ENCODE data around the gene METTL23. TPM values are rescaled to one million over a fixed set of nuclear protein-coding genes. Genes with fewer than 3 reads are reported as not detected.

METTL23 gene, protein sequence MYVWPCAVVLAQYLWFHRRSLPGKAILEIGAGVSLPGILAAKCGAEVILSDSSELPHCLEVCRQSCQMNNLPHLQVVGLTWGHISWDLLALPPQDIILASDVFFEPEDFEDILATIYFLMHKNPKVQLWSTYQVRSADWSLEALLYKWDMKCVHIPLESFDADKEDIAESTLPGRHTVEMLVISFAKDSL
- total RNA-seq (10 to 100 TPM; 35.4 to 37.8 TPM), total RNA-seq (9.3 to 39.4 (median 21.4) reads per million in 172 experiments)
- polyA plus RNA-seq (2013, experiment 1 of 2): 62.3 TPM
- polyA plus RNA-seq (2013, experiment 2 of 2): 55.9 TPM

DNA sequence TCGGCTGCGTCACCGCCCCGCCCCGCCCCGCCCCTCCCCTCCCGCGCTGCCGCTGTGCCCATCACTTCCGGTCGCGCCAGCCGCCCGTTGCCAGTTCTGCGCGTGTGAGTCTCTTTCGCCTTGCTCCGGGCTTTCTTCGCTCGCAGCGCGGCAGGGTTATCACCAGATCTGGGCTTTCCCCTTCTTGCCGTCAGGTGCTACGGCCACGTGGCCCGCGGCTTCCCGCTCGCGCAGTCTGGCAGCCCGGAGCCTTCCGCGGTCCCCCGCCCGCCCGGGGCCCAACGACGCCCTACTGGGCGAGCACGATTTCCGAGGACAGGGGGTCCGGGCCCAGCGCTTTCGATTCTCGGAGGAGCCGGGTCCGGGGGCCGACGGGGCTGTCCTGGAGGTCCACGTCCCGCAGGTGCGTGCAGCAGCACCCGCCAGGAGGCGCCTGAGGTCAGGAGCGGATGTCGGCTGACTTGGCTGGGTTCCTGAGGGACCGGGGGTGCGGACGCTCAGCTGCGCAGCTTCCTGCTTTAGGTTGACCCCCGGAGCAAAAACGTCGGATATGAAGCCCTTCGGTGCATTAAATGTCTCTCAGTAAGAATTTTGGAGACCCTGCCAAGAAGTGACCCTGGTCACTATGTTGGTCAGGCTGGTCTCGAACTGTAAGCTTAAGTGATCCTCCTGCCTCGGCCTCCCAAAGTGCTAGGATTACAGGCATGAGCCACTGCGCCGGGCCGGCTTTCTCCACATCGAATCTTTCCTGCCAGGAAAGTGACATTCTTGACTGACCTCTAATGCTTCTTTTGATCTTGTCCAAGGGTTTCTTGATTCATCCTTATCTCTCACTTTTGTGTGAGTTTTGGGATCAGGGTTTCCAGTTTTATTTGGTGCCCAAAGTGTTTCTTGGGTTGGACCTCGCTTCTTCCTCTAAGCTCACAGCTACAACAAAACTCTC, at the start of gene METTL23:
TSS of gene METTL23 (plus strand) at position 64 of the 943 bp plus-strand sequence. CDS start 2,872 bp downstream, outside the sequence.
- Histone ChIP-seq H3K9me3 (ENCODE audit: control insufficient read depth in 1 of 2, insufficient read depth in 1 of 2, low read length in 2 of 2) (no peaks in the 10 kb centered on the region), H3K4me3 (ENCODE audit: low read length) (peak within 1 kb of the TSS; percentile 77), H3K27me3 (ENCODE audit: control insufficient read depth in 1 of 2, insufficient read depth in 2 of 2, low read length in 2 of 2) (no peaks in the 10 kb centered on the region), H3K36me3 (ENCODE audit: insufficient read depth, low read length) (peaks cover 58% of the 10 kb centered on the region), H3K4me1 (ENCODE audit: insufficient read depth, low read length) (peaks cover 83% of the 10 kb centered on the region), H3K27ac (ENCODE audit: low read depth in 1 of 2, low read length in 2 of 2) (peak within 1 kb of the TSS; percentile 93 to 97)
- Mint-ChIP-seq H3K27ac (peak within 1 kb of the TSS; percentile 99), H3K36me3 (ENCODE audit: low read depth) (peaks cover 78% of the 10 kb centered on the region), H3K4me3 (peak within 1 kb of the TSS; percentile 100), H3K9me3 (no peaks in the 10 kb centered on the region), H3K4me1 (ENCODE audit: low read depth) (peaks cover 51% of the 10 kb centered on the region), H3K27me3 (no peaks in the 10 kb centered on the region)
- TF ChIP-seq, protein P1, sequence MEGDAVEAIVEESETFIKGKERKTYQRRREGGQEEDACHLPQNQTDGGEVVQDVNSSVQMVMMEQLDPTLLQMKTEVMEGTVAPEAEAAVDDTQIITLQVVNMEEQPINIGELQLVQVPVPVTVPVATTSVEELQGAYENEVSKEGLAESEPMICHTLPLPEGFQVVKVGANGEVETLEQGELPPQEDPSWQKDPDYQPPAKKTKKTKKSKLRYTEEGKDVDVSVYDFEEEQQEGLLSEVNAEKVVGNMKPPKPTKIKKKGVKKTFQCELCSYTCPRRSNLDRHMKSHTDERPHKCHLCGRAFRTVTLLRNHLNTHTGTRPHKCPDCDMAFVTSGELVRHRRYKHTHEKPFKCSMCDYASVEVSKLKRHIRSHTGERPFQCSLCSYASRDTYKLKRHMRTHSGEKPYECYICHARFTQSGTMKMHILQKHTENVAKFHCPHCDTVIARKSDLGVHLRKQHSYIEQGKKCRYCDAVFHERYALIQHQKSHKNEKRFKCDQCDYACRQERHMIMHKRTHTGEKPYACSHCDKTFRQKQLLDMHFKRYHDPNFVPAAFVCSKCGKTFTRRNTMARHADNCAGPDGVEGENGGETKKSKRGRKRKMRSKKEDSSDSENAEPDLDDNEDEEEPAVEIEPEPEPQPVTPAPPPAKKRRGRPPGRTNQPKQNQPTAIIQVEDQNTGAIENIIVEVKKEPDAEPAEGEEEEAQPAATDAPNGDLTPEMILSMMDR (IDR thresholded peaks at IDR 0.05): peak; percentile 83
- DNase-seq (peak in 12 of 14 experiments; percentile 63 to 98 (median 78)), ATAC-seq (ENCODE audit: poor library complexity) (peak; percentile 68)
- intact Hi-C loops (cut with DNase I, micrococcal nuclease): loop anchor here (1.0 to 5.0 kb wide), 9 partner anchors 8 to 415 kb away; partner anchors contain the start of genes SEC14L1 (in 1 of the 2) and SRSF2 (in 1 of the 2)
- ChIA-PET POLR2A (interaction anchor here (0.6 to 5.6 kb wide), 12 partner anchors 9 to 1403 kb away, joined by 3 to 165 read pairs (median 9); partner anchors contain the start of genes MFSD11, MXRA7, SRSF2 and TMC8), CTCF (interaction anchor here (0.6 to 4.2 kb wide), 14 partner anchors 8 to 360 kb away, joined by 3 to 34 read pairs (median 4); partner anchors contain the start of genes MFSD11 and SRSF2)

DNA sequence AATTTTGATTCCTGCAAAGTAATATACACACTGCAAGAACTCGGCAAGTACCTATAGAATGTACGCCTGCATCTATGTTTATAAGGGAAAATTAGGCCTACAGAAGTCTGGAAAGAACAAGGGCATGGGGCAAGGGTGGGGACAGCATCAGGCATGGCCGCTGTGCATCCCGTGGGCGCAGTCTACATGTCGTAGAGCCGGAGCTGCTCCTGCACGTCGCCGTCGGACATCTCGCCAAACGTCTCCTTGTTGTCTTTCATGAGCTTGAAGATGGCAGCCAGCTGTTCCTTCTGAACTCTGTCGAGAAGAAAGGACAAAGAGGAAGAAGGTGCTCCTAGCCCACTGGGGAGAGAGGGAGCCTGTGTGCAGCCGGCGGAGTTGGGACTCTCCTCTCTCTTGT, 49.2 kb upstream of the METTL23 start:
- TF ChIP-seq, protein P1 (IDR thresholded peaks at IDR 0.05): no peak
- H3K27ac Mint-ChIP-seq: no peak overlapping the region
- Histone ChIP-seq H3K4me1 (ENCODE audit: insufficient read depth, low read length) (peaks cover 46% of the 10 kb centered on the region), H3K4me3 (ENCODE audit: low read length) (no peak overlapping the region), H3K27ac (ENCODE audit: low read depth in 1 of 2, low read length in 2 of 2) (no peak overlapping the region), H3K9me3 (ENCODE audit: control insufficient read depth in 1 of 2, insufficient read depth in 1 of 2, low read length in 2 of 2) (no peaks in the 10 kb centered on the region), H3K27me3 (ENCODE audit: control insufficient read depth in 1 of 2, insufficient read depth in 2 of 2, low read length in 2 of 2) (no peaks in the 10 kb centered on the region), H3K36me3 (ENCODE audit: insufficient read depth, low read length) (no peaks in the 10 kb centered on the region)
- peaks cover 15% of the 10 kb centered on the region for H3K4me1 Mint-ChIP-seq (ENCODE audit: low read depth)
- CTCF ChIA-PET: no interaction called here
- ATAC-seq (ENCODE audit: poor library complexity): no peak
- DNase-seq: no peak
- H3K4me3 Mint-ChIP-seq: no peak overlapping the region
- intact Hi-C loops (cut with DNase I, micrococcal nuclease): no loop called here
- no peaks in the 10 kb centered on the region for H3K9me3 Mint-ChIP-seq
- no peaks in the 10 kb centered on the region for H3K36me3 Mint-ChIP-seq (ENCODE audit: low read depth)
- no peaks in the 10 kb centered on the region for H3K27me3 Mint-ChIP-seq
- POLR2A ChIA-PET: no interaction called here

DNA sequence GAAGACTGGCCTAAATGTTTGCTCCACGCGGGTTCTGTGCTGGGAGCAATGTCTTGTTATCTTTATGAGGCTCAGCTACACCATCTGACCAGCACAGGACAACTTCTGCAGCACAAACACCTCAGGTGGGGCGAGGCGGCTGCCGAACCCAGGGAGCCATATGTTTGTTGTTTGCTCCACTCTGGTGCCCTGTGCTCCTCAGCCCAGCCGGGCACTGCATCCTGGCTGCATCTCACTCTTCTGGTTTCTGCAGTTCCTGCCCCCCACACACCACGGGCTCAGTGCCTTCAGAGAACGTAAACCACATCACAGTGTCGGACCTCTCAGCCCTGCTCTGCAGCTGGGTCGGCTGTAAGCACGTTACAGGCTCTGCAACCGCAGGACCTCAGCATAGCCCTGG, 48.3 kb upstream of the METTL23 start:
- peaks cover 45% of the 10 kb centered on the region for H3K4me1 ChIP-seq (ENCODE audit: insufficient read depth, low read length)

More for the DNA sequence above, 48.3 kb upstream of the METTL23 start:
- peak in 10 of 14 experiments; percentile 14 to 64 (median 40) for DNase-seq
- intact Hi-C loops (cut with DNase I, micrococcal nuclease): no loop called here
- CTCF ChIA-PET: interaction anchor here (1.0 kb wide), 1 partner anchor 54 kb away, joined by 5 read pairs; no protein-coding TSS in a partner anchor
- POLR2A ChIA-PET: no interaction called here
- TF ChIP-seq, protein P1 (IDR thresholded peaks at IDR 0.05): no peak
- H3K9me3 ChIP-seq (ENCODE audit: control insufficient read depth in 1 of 2, insufficient read depth in 1 of 2, low read length in 2 of 2): no peaks in the 10 kb centered on the region
- H3K4me3 Mint-ChIP-seq: no peak overlapping the region
- H3K36me3 Mint-ChIP-seq (ENCODE audit: low read depth): no peaks in the 10 kb centered on the region
- H3K9me3 Mint-ChIP-seq: no peaks in the 10 kb centered on the region
- no peak overlapping the region for H3K4me3 ChIP-seq (ENCODE audit: low read length)
- peaks cover 11% of the 10 kb centered on the region for H3K4me1 Mint-ChIP-seq (ENCODE audit: low read depth)
- no peak overlapping the region for H3K27ac ChIP-seq (ENCODE audit: low read depth in 1 of 2, low read length in 2 of 2)
- peak; percentile 58 for ATAC-seq (ENCODE audit: poor library complexity)
- no peaks in the 10 kb centered on the region for H3K27me3 ChIP-seq (ENCODE audit: control insufficient read depth in 1 of 2, insufficient read depth in 2 of 2, low read length in 2 of 2)
- no peak overlapping the region for H3K27ac Mint-ChIP-seq
- H3K36me3 ChIP-seq (ENCODE audit: insufficient read depth, low read length): no peaks in the 10 kb centered on the region
- no peaks in the 10 kb centered on the region for H3K27me3 Mint-ChIP-seq
